ENCODE measurements around the gene RAB17. TPM values are rescaled to one million over a fixed set of nuclear protein-coding genes. Genes with fewer than 3 reads are reported as not detected.

The RAB17 gene
- total RNA-seq, 3 donors from 2014 or later (not counting 1 experiment from before 2014, with no cell fraction given): not detected

- no peak for DNase-seq
- 89% methylated on average over 5 of the region's 5 CpGs for WGBS (ENCODE audit: insufficient coverage)
- H3K36me3 Mint-ChIP-seq: no peaks in the 10 kb centered on the region
These were observed 62.8 kb downstream of the RAB17 start for GRCh38 chr2:237527766-237528165.

DNA sequence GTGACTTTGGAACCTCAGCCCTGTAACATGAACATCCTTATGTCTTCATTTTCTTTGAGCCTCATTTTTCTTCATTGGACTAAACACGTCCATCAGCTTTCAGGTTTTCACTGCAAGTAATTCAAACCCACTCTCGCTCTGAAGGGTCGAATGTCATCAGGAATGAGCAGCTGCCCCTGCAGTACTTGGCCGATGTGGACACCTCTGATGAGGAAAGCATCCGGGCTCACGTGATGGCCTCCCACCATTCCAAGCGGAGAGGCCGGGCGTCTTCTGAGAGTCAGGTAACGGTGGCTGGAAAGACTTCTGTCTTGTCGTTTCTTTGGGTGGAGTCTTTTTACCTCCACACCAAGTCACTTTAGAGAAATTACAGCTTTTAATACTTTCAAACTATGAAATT, 63.3 kb downstream of the RAB17 start:
- no peaks in the 10 kb centered on the region for H3K9me3 Mint-ChIP-seq
- no peaks in the 10 kb centered on the region for H3K27me3 Mint-ChIP-seq (ENCODE audit: low read depth in 2 of 2)
- ATAC-seq (no peak), DNase-seq (no peak)
- H3K27me3 ChIP-seq (ENCODE audit: control insufficient read depth, insufficient read depth, low read length): no peaks in the 10 kb centered on the region
- no peaks in the 10 kb centered on the region for H3K36me3 ChIP-seq (ENCODE audit: control insufficient read depth, insufficient read depth, low read length)
- H3K4me1 Mint-ChIP-seq: no peaks in the 10 kb centered on the region
- TF ChIP-seq, protein P1, sequence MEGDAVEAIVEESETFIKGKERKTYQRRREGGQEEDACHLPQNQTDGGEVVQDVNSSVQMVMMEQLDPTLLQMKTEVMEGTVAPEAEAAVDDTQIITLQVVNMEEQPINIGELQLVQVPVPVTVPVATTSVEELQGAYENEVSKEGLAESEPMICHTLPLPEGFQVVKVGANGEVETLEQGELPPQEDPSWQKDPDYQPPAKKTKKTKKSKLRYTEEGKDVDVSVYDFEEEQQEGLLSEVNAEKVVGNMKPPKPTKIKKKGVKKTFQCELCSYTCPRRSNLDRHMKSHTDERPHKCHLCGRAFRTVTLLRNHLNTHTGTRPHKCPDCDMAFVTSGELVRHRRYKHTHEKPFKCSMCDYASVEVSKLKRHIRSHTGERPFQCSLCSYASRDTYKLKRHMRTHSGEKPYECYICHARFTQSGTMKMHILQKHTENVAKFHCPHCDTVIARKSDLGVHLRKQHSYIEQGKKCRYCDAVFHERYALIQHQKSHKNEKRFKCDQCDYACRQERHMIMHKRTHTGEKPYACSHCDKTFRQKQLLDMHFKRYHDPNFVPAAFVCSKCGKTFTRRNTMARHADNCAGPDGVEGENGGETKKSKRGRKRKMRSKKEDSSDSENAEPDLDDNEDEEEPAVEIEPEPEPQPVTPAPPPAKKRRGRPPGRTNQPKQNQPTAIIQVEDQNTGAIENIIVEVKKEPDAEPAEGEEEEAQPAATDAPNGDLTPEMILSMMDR (IDR thresholded peaks at IDR 0.05): no peak
- H3K27ac Mint-ChIP-seq: no peak overlapping the region
- H3K27ac ChIP-seq (ENCODE audit: low read length): no peak overlapping the region
- no peak overlapping the region for H3K4me3 Mint-ChIP-seq
- no peaks in the 10 kb centered on the region for H3K4me1 ChIP-seq (ENCODE audit: control insufficient read depth, insufficient read depth, low read length)
- intact Hi-C loops (cut with micrococcal nuclease): no loop called here
- H3K36me3 Mint-ChIP-seq: no peaks in the 10 kb centered on the region
- WGBS (ENCODE audit: insufficient coverage): 93% methylated on average over 11 of the region's 11 CpGs
- no peak overlapping the region for H3K4me3 ChIP-seq (ENCODE audit: low read length)
- no peaks in the 10 kb centered on the region for H3K9me3 ChIP-seq (ENCODE audit: control insufficient read depth, insufficient read depth, low read length)

More at GRCh38 chr2:237527766-237528165, 62.8 kb downstream of the RAB17 start:
- Histone ChIP-seq H3K4me3 (ENCODE audit: low read length) (no peak overlapping the region), H3K27ac (ENCODE audit: low read length) (no peak overlapping the region), H3K27me3 (ENCODE audit: control insufficient read depth, insufficient read depth, low read length) (no peaks in the 10 kb centered on the region), H3K36me3 (ENCODE audit: control insufficient read depth, insufficient read depth, low read length) (no peaks in the 10 kb centered on the region), H3K9me3 (ENCODE audit: control insufficient read depth, insufficient read depth, low read length) (no peaks in the 10 kb centered on the region), H3K4me1 (ENCODE audit: control insufficient read depth, insufficient read depth, low read length) (no peaks in the 10 kb centered on the region)
- Mint-ChIP-seq H3K4me1 (no peaks in the 10 kb centered on the region), H3K27ac (no peak overlapping the region), H3K4me3 (no peak overlapping the region), H3K27me3 (ENCODE audit: low read depth in 2 of 2) (no peaks in the 10 kb centered on the region), H3K9me3 (no peaks in the 10 kb centered on the region)
- intact Hi-C loops (cut with micrococcal nuclease): no loop called here
- TF ChIP-seq, protein P1 (IDR thresholded peaks at IDR 0.05): no peak
- no peak for ATAC-seq

- Histone ChIP-seq H3K27me3 (ENCODE audit: control insufficient read depth, insufficient read depth, low read length) (no peaks in the 10 kb centered on the region), H3K9me3 (ENCODE audit: control insufficient read depth, insufficient read depth, low read length) (no peaks in the 10 kb centered on the region), H3K36me3 (ENCODE audit: control insufficient read depth, insufficient read depth, low read length) (no peaks in the 10 kb centered on the region), H3K4me3 (ENCODE audit: low read length) (no peak overlapping the region), H3K4me1 (ENCODE audit: control insufficient read depth, insufficient read depth, low read length) (no peaks in the 10 kb centered on the region), H3K27ac (ENCODE audit: low read length) (no peak overlapping the region)
- ATAC-seq (no peak), DNase-seq (no peak)
- intact Hi-C loops (cut with micrococcal nuclease): no loop called here
- Mint-ChIP-seq H3K9me3 (no peaks in the 10 kb centered on the region), H3K27me3 (ENCODE audit: low read depth in 2 of 2) (no peaks in the 10 kb centered on the region), H3K36me3 (no peaks in the 10 kb centered on the region), H3K4me3 (no peak overlapping the region), H3K4me1 (no peaks in the 10 kb centered on the region), H3K27ac (no peak overlapping the region)
- WGBS (ENCODE audit: insufficient coverage): 91% methylated on average over 17 of the region's 17 CpGs
- TF ChIP-seq, protein P1 (IDR thresholded peaks at IDR 0.05): no peak
These were observed 64.9 kb downstream of the RAB17 start for GRCh38 chr2:237525559-237526157.

- H3K4me1 Mint-ChIP-seq: no peaks in the 10 kb centered on the region
These were observed 65.9 kb downstream of the RAB17 start for GRCh38 chr2:237524631-237525030.

More at GRCh38 chr2:237524631-237525030, 65.9 kb downstream of the RAB17 start:
- H3K27ac Mint-ChIP-seq: no peak overlapping the region
- TF ChIP-seq, protein P1 (IDR thresholded peaks at IDR 0.05): no peak
- H3K9me3 Mint-ChIP-seq: no peaks in the 10 kb centered on the region
- intact Hi-C loops (cut with micrococcal nuclease): no loop called here
- H3K27me3 ChIP-seq (ENCODE audit: control insufficient read depth, insufficient read depth, low read length): no peaks in the 10 kb centered on the region
- H3K4me3 Mint-ChIP-seq: no peak overlapping the region
- WGBS (ENCODE audit: insufficient coverage): 79% methylated on average over 6 of the region's 6 CpGs
- no peaks in the 10 kb centered on the region for H3K27me3 Mint-ChIP-seq (ENCODE audit: low read depth in 2 of 2)
- H3K27ac ChIP-seq (ENCODE audit: low read length): no peak overlapping the region
- H3K36me3 Mint-ChIP-seq: no peaks in the 10 kb centered on the region
- H3K4me1 ChIP-seq (ENCODE audit: control insufficient read depth, insufficient read depth, low read length): no peaks in the 10 kb centered on the region
- H3K36me3 ChIP-seq (ENCODE audit: control insufficient read depth, insufficient read depth, low read length): no peaks in the 10 kb centered on the region
- no peak overlapping the region for H3K4me3 ChIP-seq (ENCODE audit: low read length)
- no peaks in the 10 kb centered on the region for H3K9me3 ChIP-seq (ENCODE audit: control insufficient read depth, insufficient read depth, low read length)
- no peak for ATAC-seq
- no peak for DNase-seq

Measured in natural killer cell (primary cell).